H1 (cell line): ENCODE data around the gene MAP7D2. TPM values are rescaled to one million over a fixed set of nuclear protein-coding genes. Genes with fewer than 3 reads are reported as not detected.

Experiments
- CEBPB ChIP-seq: IDR thresholded peaks from 2 replicates; pipeline ENCODE4 v1.6.1; 2012; ENCODE audit warnings: low read depth, low read length
- EP300 ChIP-seq, 2 experiments: IDR thresholded peaks; 1 replicate in 1 of 2; 2 replicates in 1 of 2; pipeline ENCODE4 v1.6.1; 2011 to 2012; ENCODE audit warnings: low read depth in 2 of 2, low read length in 2 of 2, mild to moderate bottlenecking in 2 of 2, borderline replicate concordance in 1 of 2, inconsistent platforms in 1 of 2, moderate library complexity in 1 of 2
- TAF7 ChIP-seq: optimal IDR thresholded peaks from 2 replicates; pipeline ENCODE3; 2011; ENCODE audit warnings: low read depth, mild to moderate bottlenecking, inconsistent platforms, low read length, moderate library complexity, borderline replicate concordance
- polyA plus RNA-seq, 7 experiments: library from polyadenylated mRNA; depleted of rRNA in 3 of 7; stranded (reverse) in 5 of 7; unstranded in 2 of 7; fragments of >200 nt in 5 of 7; fragments of 200-250 nt in 2 of 7; gene quantifications; 1 replicate in 5 of 7; 2 replicates in 1 of 7; 4 replicates in 1 of 7; pipeline versions ENCODE4 v1.2.1 to v1.2.3, GENCODE V29; 2011 to 2013; ENCODE audit warnings: missing spikeins in 2 of 7, mixed read lengths in 2 of 7
- total RNA-seq: library from RNA; stranded (reverse); fragmentation: NEBNext Ultra II Directional; extraction: Animal tissue kit (Norgen Biotek cat#: 25700); gene quantifications from 2 replicates; pipeline ENCODE4 v1.2.1, GENCODE V29; 2021

Gene MAP7D2
- total and polyA plus RNA-seq, 2 of the 8 experiments (the other 6 are each of a cell fraction or from before 2014, with no cell fraction given) = 0.65 to 0.83 TPM

- TF ChIP-seq EP300 (IDR thresholded peaks at IDR 0.05; ENCODE audit: borderline replicate concordance in 1 of 2, low read depth in 2 of 2, low read length in 2 of 2) (no peak), TAF7 (no peak), CEBPB (no peak)
- TF ChIP-seq, all 59 proteins: peak for 0
Observed at GRCh38 chrX:19972984-19973383, 143.7 kb downstream of the MAP7D2 start (continued).
